AG09319 (cell line): ENCODE data around the gene SERGEF.

Experiments
- DNase-seq: peaks from one replicate; pipeline ENCODE4 v3.0.0-alpha.2; 2010; ENCODE audit warnings: low read depth; ENCODE audit errors: extremely low read depth
- CTCF ChIP-seq: IDR thresholded peaks from 2 replicates; pipeline ENCODE4 v1.5.1; 2011; ENCODE audit warnings: low read depth, mild to moderate bottlenecking, inconsistent platforms, low read length, moderate library complexity

The SERGEF gene

GRCh38 chr11:18036456-18036855 lies 23.6 kb upstream of the SERGEF start:
- DNase-seq, result no peak
- no peak for TF ChIP-seq CTCF

- no peak for DNase-seq
- TF ChIP-seq CTCF, result no peak
Measured at GRCh38 chr11:18027475-18027874, 14.6 kb upstream of the SERGEF start.

- no peak for DNase-seq
- no peak for TF ChIP-seq CTCF
Measured at GRCh38 chr11:18022419-18022818, 9.6 kb upstream of the SERGEF start.

GRCh38 chr11:18019650-18020049 lies 6.8 kb upstream of the SERGEF start:
- no peak for TF ChIP-seq CTCF
- no peak for DNase-seq

- no peak for DNase-seq
- no peak for TF ChIP-seq CTCF
Measured at GRCh38 chr11:18016789-18017188, 3.9 kb upstream of the SERGEF start.

GRCh38 chr11:18014876-18015275 lies 2.0 kb upstream of the SERGEF start:
- no peak for TF ChIP-seq CTCF
- DNase-seq, result no peak

- DNase-seq, result no peak
- TF ChIP-seq CTCF, result no peak
Measured at GRCh38 chr11:18013790-18014507, 1.1 kb upstream of the SERGEF start.
